ENCODE results near the gene CDH13. TPM values are rescaled to one million over a fixed set of nuclear protein-coding genes. Genes with fewer than 3 reads are reported as not detected.

CDH13 gene
- total and polyA plus RNA-seq, 2 of the 8 experiments (the other 6 are each of a cell fraction or from before 2014, with no cell fraction given), result 2.3 to 2.4 TPM

DNA sequence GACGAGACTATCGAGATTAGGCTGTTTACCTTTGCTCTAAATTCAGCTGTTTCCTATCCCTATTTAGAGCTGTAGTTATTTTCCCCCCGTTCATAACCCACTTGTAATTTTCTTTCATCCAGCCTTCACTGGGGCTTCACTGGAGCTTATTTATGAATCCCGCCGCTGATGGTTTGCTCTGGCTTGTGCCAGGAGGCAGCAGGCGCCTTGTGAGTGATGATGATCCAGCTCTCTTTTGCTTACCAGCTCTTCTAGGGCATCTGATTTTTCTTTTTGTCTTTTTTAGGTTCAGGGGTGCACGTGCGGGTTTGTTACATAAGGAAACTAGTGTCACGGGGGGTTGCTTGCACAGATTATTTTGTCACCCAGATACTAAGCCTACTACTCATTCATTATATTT lies 37.4 kb upstream of the CDH13 start:
- POLR2A ChIA-PET (ENCODE audit: partially characterized antibody), result no interaction called here
- no peak for DNase-seq (ENCODE audit: low read depth in 1 of 2, low spot score in 2 of 2)
- Histone ChIP-seq H3K56ac (replicated peaks; ENCODE audit: insufficient read length, low read depth, low read length) (no peak overlapping the region), H2AFZ (ENCODE audit: low read length) (no peak overlapping the region), H4K8ac (ENCODE audit: extremely low read depth, insufficient read depth, low read length) (no peak overlapping the region), H3K36me3 (ENCODE audit: control insufficient read depth in 2 of 4, insufficient read depth in 4 of 4, low read length in 3 of 4) (no peaks in the 10 kb centered on the region), H3K4ac (replicated peaks; ENCODE audit: insufficient read length, low read depth, low read length) (no peak overlapping the region), H3K4me3 (ENCODE audit: extremely low read depth in 1 of 4, insufficient read depth in 2 of 4, low read depth in 3 of 4, low read length in 4 of 4) (no peak overlapping the region), H3K18ac (ENCODE audit: extremely low read depth, low read length) (no peak overlapping the region), H3K14ac (ENCODE audit: insufficient read length) (no peak overlapping the region), H3K79me2 (ENCODE audit: control insufficient read depth in 1 of 2, insufficient read depth in 2 of 2, low read length in 2 of 2) (no peaks in the 10 kb centered on the region), H2BK12ac (ENCODE audit: low read depth, low read length) (no peak overlapping the region), H4K5ac (ENCODE audit: insufficient read length, low read depth, low read length) (no peak overlapping the region), H2BK5ac (ENCODE audit: low read depth, low read length) (no peak overlapping the region), H2BK120ac (replicated peaks; ENCODE audit: low read depth, low read length) (no peak overlapping the region), H3K79me1 (ENCODE audit: low read depth, low read length) (no peaks in the 10 kb centered on the region), H3K4me2 (ENCODE audit: insufficient read depth in 1 of 2, low read depth in 2 of 2, low read length in 2 of 2) (no peak overlapping the region), H3K4me1 (replicated peaks in 1 of 4; ENCODE audit: control insufficient read depth in 3 of 4, insufficient read depth in 4 of 4, low read length in 3 of 4) (no peaks in the 10 kb centered on the region), H3K27ac (ENCODE audit: low read depth, low read length) (no peak overlapping the region), H2BK15ac (ENCODE audit: low read length) (no peak overlapping the region), H3K9ac (replicated peaks in 1 of 4; ENCODE audit: extremely low read depth in 1 of 4, low read depth in 3 of 4, low read length in 3 of 4) (no peak overlapping the region), H2BK20ac (ENCODE audit: low read length) (no peak overlapping the region), H3K9me3 (ENCODE audit: insufficient read depth in 2 of 2, low read depth in 1 of 2, low read length in 1 of 2) (no peaks in the 10 kb centered on the region), H4K91ac (replicated peaks; ENCODE audit: insufficient read length, low read length) (no peak overlapping the region), H2AK5ac (ENCODE audit: low read depth, low read length) (no peak overlapping the region), H3K23me2 (ENCODE audit: low read depth, low read length) (no peaks in the 10 kb centered on the region), H3K27me3 (replicated peaks in 1 of 4; ENCODE audit: control insufficient read depth in 3 of 4, extremely low read depth in 1 of 4, insufficient read depth in 3 of 4, low read length in 3 of 4) (no peaks in the 10 kb centered on the region), H3K23ac (ENCODE audit: insufficient read length) (no peak overlapping the region), H4K20me1 (replicated peaks in 1 of 2; ENCODE audit: control insufficient read depth in 1 of 2, insufficient read depth in 2 of 2, low read length in 2 of 2) (no peaks in the 10 kb centered on the region)
- CTCF ChIA-PET (ENCODE audit: partially characterized antibody), result interaction anchor here (0.9 to 2.1 kb wide), 3 partner anchors 9 to 15 kb away, joined by 3 to 5 read pairs (median 4); no protein-coding TSS in a partner anchor
- TF ChIP-seq USF2 (IDR thresholded peaks at IDR 0.05; ENCODE audit: low read length), result no peak
- TF ChIP-seq CREB1 (IDR thresholded peaks at IDR 0.05), result no peak
- no peak for TF ChIP-seq POLR2A (IDR thresholded peaks at IDR 0.05; ENCODE audit: control extremely low read depth in 1 of 2, low read depth in 2 of 2, low read length in 2 of 2)
- TF ChIP-seq SUZ12 (IDR thresholded peaks at IDR 0.05; ENCODE audit: low read length), result no peak
- no peak for TF ChIP-seq TEAD4 (IDR thresholded peaks at IDR 0.05; ENCODE audit: low read depth, low read length)
- FAIRE-seq, result no peak
- WGBS, 2 experiments (ENCODE audit: extremely low coverage in 1 of 2, insufficient coverage in 1 of 2, insufficient read length in 1 of 2, insufficient replicate concordance in 2 of 2, low coverage in 1 of 2, low lambda C conversion rate in 2 of 2, missing lambda C conversion rate in 1 of 2), result 90% methylated on average over 9 of the region's 9 CpGs; no CpG with 5 or more reads in 1 of the 2 experiments
